A549 (cell line): Measurements from ENCODE around the gene PTCD2. TPM values are rescaled to one million over a fixed set of nuclear protein-coding genes. Genes with fewer than 3 reads are reported as not detected.

Experiments
- ATAC-seq, 2 experiments: fragments of 200-7000 bp in 1 of 2; fragments of >200 bp in 1 of 2; cut with Nextera tagmentation in 1 of 2; cut with Tn5 transposase in 1 of 2; 3 replicates each; pipeline versions ENCODE4 v1.8.0 to v1.9.1; 2018 to 2020; ENCODE audit warnings: mild to moderate bottlenecking in 1 of 2, moderate library complexity in 1 of 2
- CTCF ChIA-PET: fragments of 300-600 bp; sonication (Branson Sonifier 250); formaldehyde crosslinking; extraction: SDS; loops from one replicate; lab custom pipeline; 2021; ENCODE audit warnings: antibody characterized with exemption, inconsistent platforms; lab: Yijun Ruan, JAX
- POLR2A ChIA-PET: fragments of 350-600 bp; formaldehyde crosslinking; extraction: SDS; loops from one replicate; lab custom pipeline; 2021; ENCODE audit warnings: antibody characterized with exemption, inconsistent platforms; lab: Yijun Ruan, JAX
- DNase-seq, 2 experiments: peaks; one replicate each; pipeline versions ENCODE4 v3.0.0 to v3.0.0-alpha.2; 2011 to 2016; ENCODE audit warnings: low read depth in 1 of 2, low spot score in 1 of 2
- FAIRE-seq: peaks from 2 replicates; lab custom pipeline; 2011; peaks lifted over from hg19 to GRCh38; lab: Jason Lieb, UNC
- H3K27ac ChIP-seq, 2 experiments: fragments of >200 bp; sonication (Bioruptor Twin); formaldehyde crosslinking; 3 replicates each; pipeline ENCODE4 v1.5.1; 2016 to 2017
- H3K4me1 ChIP-seq: fragments of >200 bp; sonication (Bioruptor Twin); formaldehyde crosslinking; 3 replicates; pipeline ENCODE4 v1.6.1; 2016
- H3K4me2 ChIP-seq: fragments of >200 bp; sonication (Bioruptor Twin); formaldehyde crosslinking; 3 replicates; pipeline ENCODE4 v1.6.1; 2016
- H3K4me3 ChIP-seq: fragments of >200 bp; sonication (Bioruptor Twin); formaldehyde crosslinking; 3 replicates; pipeline ENCODE4 v1.5.1; 2016
- H3K9me3 ChIP-seq: fragments of >200 bp; sonication (Bioruptor Twin); formaldehyde crosslinking; 3 replicates; pipeline ENCODE4 v1.6.1; 2016
- BHLHE40 ChIP-seq: IDR thresholded peaks from 2 replicates; pipeline ENCODE4 v1.6.1; 2012; ENCODE audit warnings: low read depth, low read length, inconsistent platforms
- EP300 ChIP-seq, 2 experiments: fragments of >200 bp; sonication (Bioruptor Twin); formaldehyde crosslinking; IDR thresholded peaks; 2 replicates in 1 of 2; 3 replicates in 1 of 2; pipeline ENCODE4 v1.6.1; 2016 to 2017
- FOSL2 ChIP-seq, 2 experiments: fragments of 450-650 bp in 1 of 2; fragments of >200 bp in 1 of 2; sonication (Bioruptor Twin) in 1 of 2; formaldehyde crosslinking; IDR thresholded peaks; 2 replicates each; pipeline versions ENCODE4 v1.5.0 to v1.6.1; 2016 to 2020; ENCODE audit warnings: mild to moderate bottlenecking in 1 of 2, moderate library complexity in 1 of 2
- FOXS1 ChIP-seq: fragments of 250-450 bp; sonication (Bioruptor Pico); IDR thresholded peaks from 2 replicates; pipeline ENCODE4 v1.5.0; 2020; ENCODE audit warnings: mild to moderate bottlenecking, moderate library complexity
- HES2 ChIP-seq: fragments of >200 bp; sonication (Bioruptor Twin); formaldehyde crosslinking; IDR thresholded peaks from 2 replicates; pipeline ENCODE4 v1.6.1; 2016
- KDM1A ChIP-seq: fragments of 200-600 bp; sonication (generic); IDR thresholded peaks from 2 replicates; pipeline ENCODE4 v1.6.1; 2016; ENCODE audit warnings: low read depth, mild to moderate bottlenecking
- KDM5A ChIP-seq: fragments of 200-600 bp; sonication (generic); IDR thresholded peaks from 2 replicates; pipeline ENCODE4 v1.6.1; 2016; ENCODE audit warnings: antibody characterized with exemption, mild to moderate bottlenecking
- POLR2A ChIP-seq: IDR thresholded peaks from 2 replicates; pipeline ENCODE4 v1.6.1; 2012; ENCODE audit warnings: mild to moderate bottlenecking, low read length
- POLR2AphosphoS2 ChIP-seq: conservative IDR thresholded peaks from 2 replicates; pipeline ENCODE4 v1.6.1; 2012; ENCODE audit warnings: low read length, improper control_type of control experiment, inconsistent platforms
- RAD21 ChIP-seq, 2 experiments: fragments of >200 bp in 1 of 2; sonication (Bioruptor Twin) in 1 of 2; formaldehyde crosslinking in 1 of 2; IDR thresholded peaks in 1 of 2; conservative IDR thresholded peaks in 1 of 2; 2 replicates in 1 of 2; 3 replicates in 1 of 2; pipeline ENCODE4 v1.6.1; 2012 to 2018; ENCODE audit warnings: inconsistent platforms in 1 of 2
- SMC3 ChIP-seq: fragments of >200 bp; sonication (Bioruptor Twin); formaldehyde crosslinking; IDR thresholded peaks from 3 replicates; pipeline ENCODE4 v1.6.1; 2018; ENCODE audit warnings: inconsistent platforms
- ZNF302 ChIP-seq: fragments of 250-450 bp; sonication (Bioruptor Pico); IDR thresholded peaks from 2 replicates; pipeline ENCODE4 v1.9.0; 2021; ENCODE audit warnings: inconsistent platforms, mild to moderate bottlenecking, moderate library complexity
- WGBS: methylation state at CpG from one replicate; pipeline ENCODE4 v1.1.6; 2017; ENCODE audit errors: missing lambda C conversion rate; 5-methylcytosine and 5-hydroxymethylcytosine counted together
- polyA plus RNA-seq, 4 experiments: library from polyadenylated mRNA; depleted of rRNA in 3 of 4; stranded (reverse); fragments of >200 nt; fragmentation: RNase III in 1 of 4; extraction: RNeasy Plus Mini Kit Qiagen cat#74134 plus additional on column Dnase treatment in 1 of 4; gene quantifications; 2 replicates in 3 of 4; 3 replicates in 1 of 4; pipeline ENCODE4 v1.2.3, GENCODE V29; 2011 to 2017
- TF ChIP-seq, protein P1 (sequence below): fragments of >200 bp; sonication (Bioruptor Twin); formaldehyde crosslinking; IDR thresholded peaks from 3 replicates; pipeline ENCODE4 v1.5.1; 2016
- TF ChIP-seq, protein P2 (sequence below): fragments of 250-450 bp; sonication (Bioruptor Pico); IDR thresholded peaks from 2 replicates; pipeline ENCODE4 v1.5.0; 2020; ENCODE audit warnings: low read depth, mild to moderate bottlenecking, moderate library complexity
- TF ChIP-seq, protein P3 (sequence below): IDR thresholded peaks from 2 replicates; pipeline ENCODE4 v1.6.1; 2012

PTCD2 gene
- polyA plus RNA-seq, 2 of the 4 experiments (the other 2 are of a cell fraction): 13.2 to 31.1 TPM

DNA sequence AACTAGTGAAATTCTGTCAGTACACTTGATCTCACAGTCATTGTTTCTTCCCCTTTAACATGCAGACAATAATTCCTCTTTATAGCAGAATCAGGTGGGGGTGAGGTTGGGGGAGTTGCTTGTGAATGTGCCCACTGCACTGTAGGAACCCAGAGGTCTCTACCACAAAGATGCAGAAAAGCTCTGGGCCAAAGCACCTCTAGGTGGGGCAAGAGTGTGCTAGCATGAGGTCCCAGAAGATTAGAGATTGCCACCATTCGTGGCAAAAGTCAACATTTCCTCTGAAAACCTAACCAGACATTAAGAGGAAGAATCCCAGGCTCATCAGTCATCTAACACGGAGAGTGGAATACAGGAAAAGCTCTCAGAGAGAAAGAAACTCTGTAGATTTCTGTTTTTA, 74.5 kb downstream of the PTCD2 start:
- H3K4me3 ChIP-seq: no peak overlapping the region
- TF ChIP-seq, protein P1, sequence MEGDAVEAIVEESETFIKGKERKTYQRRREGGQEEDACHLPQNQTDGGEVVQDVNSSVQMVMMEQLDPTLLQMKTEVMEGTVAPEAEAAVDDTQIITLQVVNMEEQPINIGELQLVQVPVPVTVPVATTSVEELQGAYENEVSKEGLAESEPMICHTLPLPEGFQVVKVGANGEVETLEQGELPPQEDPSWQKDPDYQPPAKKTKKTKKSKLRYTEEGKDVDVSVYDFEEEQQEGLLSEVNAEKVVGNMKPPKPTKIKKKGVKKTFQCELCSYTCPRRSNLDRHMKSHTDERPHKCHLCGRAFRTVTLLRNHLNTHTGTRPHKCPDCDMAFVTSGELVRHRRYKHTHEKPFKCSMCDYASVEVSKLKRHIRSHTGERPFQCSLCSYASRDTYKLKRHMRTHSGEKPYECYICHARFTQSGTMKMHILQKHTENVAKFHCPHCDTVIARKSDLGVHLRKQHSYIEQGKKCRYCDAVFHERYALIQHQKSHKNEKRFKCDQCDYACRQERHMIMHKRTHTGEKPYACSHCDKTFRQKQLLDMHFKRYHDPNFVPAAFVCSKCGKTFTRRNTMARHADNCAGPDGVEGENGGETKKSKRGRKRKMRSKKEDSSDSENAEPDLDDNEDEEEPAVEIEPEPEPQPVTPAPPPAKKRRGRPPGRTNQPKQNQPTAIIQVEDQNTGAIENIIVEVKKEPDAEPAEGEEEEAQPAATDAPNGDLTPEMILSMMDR: peak; percentile 36; the same call in 2 of the 3 replicates
- TF ChIP-seq RAD21 (conservative IDR thresholded peaks at IDR 0.05 in 1 of 2, IDR thresholded peaks at IDR 0.05 in 1 of 2) (peak; percentile 50 to 63), BHLHE40 (no peak), SMC3 (peak; percentile 27; the same call in 1 of the 3 replicates)
- H3K4me2 ChIP-seq: no peak overlapping the region
- CTCF ChIA-PET: interaction anchor here (0.7 to 1.5 kb wide), 6 partner anchors 9 to 451 kb away, joined by 3 to 4 read pairs (median 3); no protein-coding TSS in a partner anchor
- FAIRE-seq (no peak), DNase-seq (peak in 1 of 2 experiments; percentile 37), ATAC-seq (peak in 1 of 2 experiments; percentile 78; a peak in 4 of 6 replicates)
- peaks cover 8% of the 10 kb centered on the region; the same call in 2 of the 3 replicates for H3K9me3 ChIP-seq
- WGBS: 25% methylated on average over 2 of the region's 2 CpGs
- POLR2A ChIA-PET: no interaction called here
- peaks cover 25% of the 10 kb centered on the region for H3K4me1 ChIP-seq
- H3K27ac ChIP-seq: peak overlapping the region in 1 of 2 experiments; percentile 54; a peak in 3 of 6 replicates

DNA sequence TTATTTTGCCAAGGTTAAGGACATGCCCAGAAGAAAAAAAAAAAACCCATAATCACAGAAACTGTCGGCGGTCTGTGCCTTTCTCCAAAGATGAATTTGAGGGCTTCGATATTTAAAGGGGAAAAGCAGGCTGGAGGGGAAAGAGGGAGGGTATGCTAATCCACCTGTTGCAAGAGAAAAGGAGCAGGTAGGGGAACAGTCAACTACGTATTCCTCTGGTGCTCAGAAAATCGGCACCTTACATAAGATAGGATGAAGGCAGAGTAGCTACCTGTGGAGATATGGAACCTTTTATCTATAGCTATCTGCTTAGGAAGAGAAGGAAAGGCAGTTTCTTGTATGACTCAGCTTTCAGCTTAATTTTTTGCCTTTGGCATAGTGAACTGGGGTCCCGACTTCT, 77.7 kb downstream of the PTCD2 start:
- TF ChIP-seq, protein P2, sequence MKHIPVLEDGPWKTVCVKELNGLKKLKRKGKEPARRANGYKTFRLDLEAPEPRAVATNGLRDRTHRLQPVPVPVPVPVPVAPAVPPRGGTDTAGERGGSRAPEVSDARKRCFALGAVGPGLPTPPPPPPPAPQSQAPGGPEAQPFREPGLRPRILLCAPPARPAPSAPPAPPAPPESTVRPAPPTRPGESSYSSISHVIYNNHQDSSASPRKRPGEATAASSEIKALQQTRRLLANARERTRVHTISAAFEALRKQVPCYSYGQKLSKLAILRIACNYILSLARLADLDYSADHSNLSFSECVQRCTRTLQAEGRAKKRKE: no peak
- TF ChIP-seq KDM5A: no peak
- no peak for TF ChIP-seq KDM1A
- TF ChIP-seq FOXS1 (CRISPR knock-in tag): no peak
- TF ChIP-seq, protein P3, sequence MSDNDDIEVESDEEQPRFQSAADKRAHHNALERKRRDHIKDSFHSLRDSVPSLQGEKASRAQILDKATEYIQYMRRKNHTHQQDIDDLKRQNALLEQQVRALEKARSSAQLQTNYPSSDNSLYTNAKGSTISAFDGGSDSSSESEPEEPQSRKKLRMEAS: no peak
- CTCF ChIA-PET: interaction anchor here (0.6 to 0.8 kb wide), 2 partner anchors 53 to 523 kb away, joined by 4 read pairs; no protein-coding TSS in a partner anchor
- Histone ChIP-seq H3K9me3 (peaks cover 34% of the 10 kb centered on the region), H3K27ac (peak overlapping the region in 1 of 2 experiments; percentile 40; a peak in 1 of 6 replicates), H3K4me2 (no peak overlapping the region), H3K4me3 (no peak overlapping the region), H3K4me1 (peaks cover 19% of the 10 kb centered on the region; the same call in 2 of the 3 replicates)
- DNase-seq (no peak), FAIRE-seq (no peak), ATAC-seq (no peak)
- WGBS: 81% methylated on average over 6 of the region's 6 CpGs
- POLR2A ChIA-PET: no interaction called here

DNA sequence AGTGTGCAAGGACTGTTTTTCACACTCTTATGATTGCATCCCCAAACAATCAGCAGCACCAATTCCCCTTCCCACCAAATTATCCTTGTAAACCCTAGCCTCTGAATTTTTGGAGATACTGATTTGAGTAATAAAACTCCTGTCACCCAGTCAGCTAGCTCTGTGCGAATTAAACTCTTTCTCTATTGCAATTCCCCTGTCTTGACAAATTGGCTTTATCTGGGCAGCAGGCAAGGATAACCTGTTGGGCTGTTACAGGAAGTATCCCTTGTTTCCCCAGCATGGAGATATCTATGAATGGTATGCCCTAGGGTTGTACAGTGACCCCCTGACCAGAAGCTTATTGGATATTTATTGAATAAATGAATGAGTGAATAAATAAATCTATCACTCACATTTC, 80.8 kb downstream of the PTCD2 start:
- Histone ChIP-seq H3K4me3 (no peak overlapping the region), H3K4me1 (peaks cover 15% of the 10 kb centered on the region; the same call in 2 of the 3 replicates), H3K4me2 (no peak overlapping the region), H3K9me3 (peaks cover 46% of the 10 kb centered on the region), H3K27ac (peak overlapping the region; percentile 59 to 77; a peak in 4 of 6 replicates)
- FAIRE-seq: no peak
- no peak for TF ChIP-seq POLR2A
- no peak for TF ChIP-seq FOSL2 (IDR thresholded peaks at IDR 0.05)
- TF ChIP-seq FOSL2 (CRISPR knock-in tag; IDR thresholded peaks at IDR 0.05): no peak
- TF ChIP-seq FOXS1 (CRISPR knock-in tag): no peak
- no peak for TF ChIP-seq POLR2AphosphoS2
- no peak for TF ChIP-seq ZNF302 (CRISPR knock-in tag)
- no peak for TF ChIP-seq HES2
- no peak for TF ChIP-seq EP300 (IDR thresholded peaks at IDR 0.05)
- peak; percentile 63; the same call in 1 of the 2 replicates for TF ChIP-seq KDM5A
- no peak for ATAC-seq
- CTCF ChIA-PET: interaction anchor here (1.4 to 1.9 kb wide), 2 partner anchors 9 to 48 kb away, joined by 3 to 4 read pairs; no protein-coding TSS in a partner anchor
- POLR2A ChIA-PET: no interaction called here
- no peak for DNase-seq
- WGBS: 58% methylated on average over 1 of the region's 1 CpG
